Ramos (cell line): ENCODE data around the gene SRSF4.
"Not testable (repeated sequence)": the region's sequence is repeated elsewhere in the genome, so short reads cannot be mapped to it uniquely, and the experiment has no call there.

Experiments
- in situ Hi-C: fragments of 300-500 bp; cut with MboI; formaldehyde crosslinking; loops from one replicate; pipeline ENCODE4 v1.14.3; 2022; ENCODE audit warnings: low sequenced_read_pairs; ENCODE audit not compliant: unreplicated experiment

SRSF4 gene

GRCh38 chr1:29181413-29182225 lies at the start of gene SRSF4:
Gene SRSF4 (minus strand): TSS chr1:29181900. CDS start chr1:29181752, 148 bp downstream.
- in situ Hi-C loops, result no loop called here

DNA sequence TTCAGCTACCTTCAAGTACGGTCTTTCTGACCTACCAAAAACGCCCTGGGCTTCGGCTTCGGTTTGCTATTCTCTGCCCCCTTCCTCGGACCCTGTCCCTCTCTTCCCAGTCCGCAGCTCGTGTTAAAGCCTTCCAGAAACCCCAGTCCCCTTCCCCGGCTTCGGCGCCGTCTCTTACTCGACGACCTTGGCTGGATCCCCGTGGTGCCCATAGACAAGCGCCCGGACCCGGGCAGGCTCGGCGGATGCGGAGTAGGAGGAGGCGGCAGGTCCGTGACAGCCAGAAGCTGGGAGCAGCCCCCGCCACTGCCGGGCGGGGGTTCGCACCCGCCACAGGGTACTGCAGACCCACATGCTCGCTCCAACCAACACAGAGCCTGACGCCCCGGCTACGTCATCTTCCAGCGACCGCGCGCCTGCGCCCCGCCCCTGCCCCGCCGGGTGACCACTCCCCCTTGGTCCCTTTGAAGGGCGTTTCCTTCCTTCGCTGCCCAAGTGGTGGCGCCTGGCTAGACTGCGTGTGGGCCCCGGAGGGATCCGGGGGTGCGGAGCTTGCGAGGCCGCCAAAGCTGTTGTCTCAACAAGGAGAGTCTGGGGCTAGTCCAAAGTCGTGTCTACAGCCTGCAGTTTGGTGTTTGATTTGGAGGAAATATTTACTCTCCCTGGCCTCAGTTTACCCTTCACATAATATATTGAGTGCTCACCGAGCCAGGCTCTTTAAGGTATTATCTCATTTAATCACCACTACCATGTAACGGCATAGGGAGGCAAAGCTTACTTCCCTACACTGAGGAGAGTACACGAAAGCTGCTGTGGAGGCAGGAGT lies 49.1 kb upstream of the SRSF4 start, which contains the start of gene MECR:
Gene MECR, minus strand, starts transcription at position 382 of the 826 bp plus-strand sequence. Its CDS starts 28 bp downstream, at position 354.
- in situ Hi-C loops, result no loop called here

DNA sequence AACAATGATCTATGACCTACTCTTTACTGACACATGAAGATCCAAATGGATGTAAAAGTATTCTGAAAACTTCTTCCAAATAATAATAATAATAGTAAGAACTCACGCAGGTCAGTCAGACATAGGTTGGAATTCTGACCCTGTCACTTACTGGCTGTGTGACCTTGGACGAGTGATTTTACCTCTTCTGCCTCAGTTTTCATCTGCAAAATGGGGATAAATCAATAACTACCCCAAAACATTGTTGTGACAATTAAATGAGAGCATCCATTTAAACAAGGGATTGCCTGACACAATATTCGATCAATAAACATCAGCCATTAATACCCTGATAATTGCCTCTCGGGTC lies 48.5 kb upstream of the SRSF4 start:
- in situ Hi-C loops, result no loop called here

DNA sequence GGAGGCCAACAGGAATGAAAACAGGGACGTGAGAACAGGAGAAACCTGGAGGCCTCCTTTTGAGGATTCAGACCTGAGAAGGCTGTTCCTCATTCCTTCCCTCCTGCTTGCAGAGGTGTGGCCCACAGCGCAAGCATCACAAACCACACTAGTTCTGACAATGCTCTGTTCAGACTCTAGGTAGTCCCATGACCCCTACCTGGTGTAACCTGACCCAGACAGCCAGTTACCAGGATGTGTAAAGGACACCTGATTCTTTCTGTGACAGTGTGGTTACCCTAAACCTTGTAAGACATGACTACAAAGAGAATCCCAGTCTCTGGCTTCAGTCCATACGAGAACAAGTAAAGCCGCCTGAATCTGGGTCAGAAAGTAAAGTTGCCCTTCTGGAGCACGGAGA lies 45.8 kb upstream of the SRSF4 start:
- in situ Hi-C loops, result no loop called here

GRCh38 chr1:29225361-29225760 lies 43.7 kb upstream of the SRSF4 start:
- in situ Hi-C loops, result no loop called here

DNA sequence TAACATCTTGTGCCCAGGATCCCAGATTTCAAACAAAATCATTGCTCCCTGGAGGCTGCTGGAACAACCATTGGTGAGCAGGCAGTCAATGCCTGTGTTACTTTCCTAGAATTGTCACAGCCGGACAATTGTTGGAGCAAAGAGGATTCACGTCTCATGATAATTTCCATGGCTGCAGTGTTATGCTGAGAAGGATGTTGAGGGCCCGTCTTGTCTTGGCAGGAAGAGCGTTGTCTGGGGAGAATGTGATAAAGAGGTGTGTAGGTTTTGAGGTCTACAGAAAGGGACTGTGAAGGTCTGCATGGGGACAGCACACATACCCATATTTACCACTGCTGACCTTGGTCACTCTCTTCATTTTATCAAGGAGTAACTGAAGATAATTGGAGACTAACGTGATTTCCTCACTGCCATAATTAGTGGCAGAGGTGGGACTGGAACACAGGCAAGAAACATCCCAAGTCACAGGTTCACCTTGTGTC lies 42.7 kb upstream of the SRSF4 start:
- in situ Hi-C loops, result no loop called here

- in situ Hi-C loops, result no loop called here
Observed at GRCh38 chr1:29223521-29223920, 41.8 kb upstream of the SRSF4 start.

GRCh38 chr1:29222686-29223085 lies 41.0 kb upstream of the SRSF4 start:
- in situ Hi-C loops, result no loop called here

DNA sequence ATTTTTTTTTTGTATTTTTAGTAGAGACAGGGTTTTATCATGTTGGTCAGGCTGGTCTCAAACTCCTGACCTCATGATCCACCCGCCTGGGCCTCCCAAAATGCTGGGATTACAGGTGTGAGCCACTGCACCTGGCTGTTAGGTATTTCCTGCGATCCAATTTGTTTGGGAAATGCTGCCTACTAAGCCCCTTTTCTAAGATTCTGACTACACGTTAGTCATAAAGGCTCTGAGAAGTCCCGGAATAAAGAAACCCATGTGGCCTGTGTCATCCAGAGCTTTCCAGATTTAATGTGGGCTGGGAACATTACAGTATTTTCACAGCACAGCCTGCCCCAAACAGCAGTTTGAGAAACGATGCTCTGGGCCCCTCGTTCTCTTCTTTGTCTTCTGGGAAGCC lies 40.6 kb upstream of the SRSF4 start:
- in situ Hi-C loops, result not testable (repeated sequence)

- in situ Hi-C loops, result no loop called here
Observed at GRCh38 chr1:29221296-29221695, 39.6 kb upstream of the SRSF4 start.

DNA sequence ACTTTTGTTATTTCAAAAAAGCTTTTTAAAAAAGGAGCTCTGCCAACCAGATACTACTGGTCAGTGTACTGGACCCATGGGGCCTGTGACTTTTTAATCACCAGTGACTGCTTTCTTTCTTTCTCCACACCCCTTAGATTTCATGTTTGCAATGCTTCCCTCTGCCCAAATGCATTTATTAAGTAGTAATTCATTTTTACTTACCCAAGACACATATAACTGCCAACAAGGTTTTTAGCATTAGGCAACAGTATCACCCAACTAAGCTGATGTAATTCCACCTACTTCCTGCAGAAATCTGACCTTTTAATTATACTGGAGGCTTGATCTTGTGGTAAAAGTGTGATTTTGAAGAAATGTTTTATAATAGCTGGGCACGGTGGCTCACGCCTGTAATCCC lies 36.5 kb upstream of the SRSF4 start:
- in situ Hi-C loops, result no loop called here

DNA sequence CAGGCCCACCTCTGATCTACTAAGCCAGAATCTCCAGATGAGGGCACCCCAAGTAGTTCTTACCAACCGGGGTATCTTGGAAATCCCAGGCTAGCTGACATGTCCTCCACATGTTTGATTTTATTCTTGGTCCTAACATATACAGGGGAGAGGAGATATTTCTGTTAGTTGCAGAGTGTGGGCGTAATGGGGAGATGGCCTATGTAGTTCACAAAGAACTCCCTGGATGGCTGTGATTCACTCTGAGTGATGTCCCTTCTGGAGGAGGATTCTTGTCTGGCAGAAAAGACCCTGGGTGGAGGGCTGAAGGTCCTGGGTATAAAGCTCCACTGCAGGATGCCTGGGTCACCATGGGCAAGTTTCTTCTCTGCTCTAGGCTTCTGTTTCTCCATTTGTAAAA lies 35.9 kb upstream of the SRSF4 start:
- in situ Hi-C loops, result no loop called here

- in situ Hi-C loops, result no loop called here
Observed at GRCh38 chr1:29213055-29213454, 31.4 kb upstream of the SRSF4 start.

GRCh38 chr1:29211086-29212030 lies 29.7 kb upstream of the SRSF4 start:
- in situ Hi-C loops, result no loop called here

GRCh38 chr1:29210278-29211085 lies 28.8 kb upstream of the SRSF4 start:
- in situ Hi-C loops, result no loop called here

DNA sequence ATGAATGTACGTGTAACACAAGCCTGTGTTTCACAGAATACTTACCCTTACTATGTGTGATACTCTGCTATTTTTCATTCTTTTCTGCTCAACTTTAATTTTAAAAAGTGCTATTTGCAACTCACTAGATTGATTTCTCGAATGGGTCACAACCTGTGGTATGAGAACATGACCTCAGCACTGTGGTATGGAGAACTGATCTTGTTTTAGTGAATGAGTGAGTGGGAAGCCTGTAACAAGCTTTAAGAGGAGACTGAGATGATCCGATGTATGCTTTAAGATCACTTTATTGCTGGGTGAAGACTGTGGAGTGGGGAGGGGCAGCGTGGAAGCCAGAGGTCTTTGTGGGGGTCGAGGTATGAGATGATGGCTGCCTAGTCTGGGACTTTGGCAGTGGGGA lies 27.5 kb upstream of the SRSF4 start:
- in situ Hi-C loops, result no loop called here

DNA sequence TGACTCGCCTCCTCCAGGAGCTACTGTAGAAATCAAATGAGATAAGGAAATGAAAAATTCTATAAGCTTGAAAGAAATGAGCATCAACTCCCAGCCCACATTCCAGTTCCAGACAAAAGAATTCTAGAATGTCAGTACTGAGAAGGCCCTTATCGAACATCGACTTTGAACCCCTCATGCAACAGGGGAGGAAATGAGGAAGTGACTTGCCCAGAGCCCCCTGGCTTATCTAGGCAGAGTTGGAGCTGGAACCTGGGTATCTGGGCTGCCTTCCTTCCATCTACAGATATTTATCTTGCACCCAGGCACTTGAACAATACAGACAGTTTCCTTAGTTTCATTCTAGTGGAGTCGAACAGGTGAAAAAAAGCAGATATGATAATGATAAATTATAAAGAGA lies 26.7 kb upstream of the SRSF4 start:
- in situ Hi-C loops, result no loop called here

DNA sequence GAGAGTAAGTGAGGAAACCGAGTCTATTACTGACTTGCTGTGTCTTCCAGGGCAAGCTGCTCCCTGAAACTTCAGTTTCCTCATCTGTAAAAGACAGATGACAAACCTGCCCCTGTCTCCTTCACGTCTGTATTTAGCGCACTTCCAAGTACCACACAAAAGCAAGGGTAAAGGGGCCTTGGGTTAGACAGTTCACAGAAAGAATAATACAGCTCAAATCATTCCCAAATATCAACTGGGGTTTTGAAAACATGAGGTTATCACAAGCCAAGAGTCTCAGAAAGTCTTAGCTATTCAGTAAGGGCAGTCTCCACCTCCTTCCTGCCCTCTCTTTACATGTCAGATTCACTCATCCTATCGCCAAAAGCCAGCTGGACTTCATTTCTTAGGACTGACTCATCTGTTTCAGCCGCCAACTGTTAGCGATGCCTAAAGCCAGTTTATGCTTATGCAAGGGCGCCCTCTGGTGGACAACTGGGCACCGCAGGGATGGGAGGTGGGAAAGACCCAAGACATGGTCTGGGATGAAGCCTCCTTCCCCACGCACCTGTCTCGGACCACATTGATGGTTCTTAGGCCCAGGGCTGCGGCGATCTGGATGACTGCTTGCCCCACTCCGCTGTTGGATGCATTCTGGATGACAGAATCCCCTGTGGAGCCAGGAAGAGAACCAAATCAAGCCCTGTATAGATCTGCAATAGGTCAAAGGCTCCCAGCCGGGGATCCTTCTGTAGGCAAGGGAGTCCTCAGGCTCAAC lies 21.1 kb upstream of the SRSF4 start:
- in situ Hi-C loops, result no loop called here

DNA sequence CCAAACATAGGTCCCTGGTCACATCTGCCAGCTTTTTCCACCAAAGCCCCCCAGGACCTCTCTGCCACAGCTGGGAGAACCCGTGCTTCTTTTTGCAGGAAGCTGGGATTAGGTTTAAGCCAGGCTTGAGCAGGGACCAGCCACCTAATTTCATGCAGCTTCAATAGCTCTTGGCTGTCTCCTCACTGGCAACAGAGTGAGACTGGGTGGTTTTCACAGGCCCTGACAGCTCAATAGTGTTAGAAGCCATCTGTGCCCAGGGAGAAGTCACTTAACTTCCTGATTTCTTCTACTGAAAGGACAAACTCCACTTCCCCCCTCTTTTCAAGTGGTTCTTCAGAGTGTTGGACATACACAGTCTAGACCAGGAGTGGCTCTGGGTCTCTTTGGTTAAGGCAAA lies 20.4 kb upstream of the SRSF4 start:
- in situ Hi-C loops, result no loop called here
